GM21390 (cell line): ENCODE measurements around the gene TCOF1.

Experiments
- ATAC-seq: cut with Tn5 transposase; IDR thresholded peaks from one replicate; pipeline ENCODE4 v1.9.1; 2021; ENCODE audit not compliant: unreplicated experiment

Gene TCOF1

GRCh38 chr5:150391064-150391834, 33.8 kb downstream of the TCOF1 start:
- no peak for ATAC-seq

- no peak for ATAC-seq
Observed at GRCh38 chr5:150391986-150392385, 34.5 kb downstream of the TCOF1 start.

- ATAC-seq, result no peak
Observed at GRCh38 chr5:150392680-150393079, 35.2 kb downstream of the TCOF1 start.

GRCh38 chr5:150393096-150393645, 35.7 kb downstream of the TCOF1 start:
- ATAC-seq, result no peak

GRCh38 chr5:150394131-150394530, 36.6 kb downstream of the TCOF1 start:
- ATAC-seq, result no peak

- no peak for ATAC-seq
Observed at GRCh38 chr5:150394912-150395687, 37.6 kb downstream of the TCOF1 start.

GRCh38 chr5:150395688-150395975, 38.1 kb downstream of the TCOF1 start:
- ATAC-seq, result no peak

- no peak for ATAC-seq
Observed at GRCh38 chr5:150396267-150396666, 38.8 kb downstream of the TCOF1 start.

GRCh38 chr5:150397146-150397781, 39.8 kb downstream of the TCOF1 start:
- ATAC-seq, result no peak

- no peak for ATAC-seq
Observed at GRCh38 chr5:150397782-150398721, 40.6 kb downstream of the TCOF1 start.

GRCh38 chr5:150398722-150399523, 41.4 kb downstream of the TCOF1 start:
- peak; percentile 71 for ATAC-seq

- ATAC-seq, result no peak
Observed at GRCh38 chr5:150399524-150400211, 42.2 kb downstream of the TCOF1 start.

- ATAC-seq, result no peak
Observed at GRCh38 chr5:150400316-150401075, 43.0 kb downstream of the TCOF1 start.

GRCh38 chr5:150401076-150401375, 43.5 kb downstream of the TCOF1 start:
- no peak for ATAC-seq

GRCh38 chr5:150401376-150402228, 44.1 kb downstream of the TCOF1 start:
- no peak for ATAC-seq

GRCh38 chr5:150402229-150402773, 44.8 kb downstream of the TCOF1 start:
- ATAC-seq, result no peak

- no peak for ATAC-seq
Observed at GRCh38 chr5:150402901-150403342, 45.4 kb downstream of the TCOF1 start.
